ENCODE results near the gene HOXC9. TPM values are rescaled to one million over a fixed set of nuclear protein-coding genes. Genes with fewer than 3 reads are reported as not detected.

The HOXC9 gene
- total and polyA plus RNA-seq, 9 of the 15 experiments (the other 6 are each of a cell fraction or from before 2014, with no cell fraction given) = 1.1 to 10.5 (median 9.3) TPM

DNA sequence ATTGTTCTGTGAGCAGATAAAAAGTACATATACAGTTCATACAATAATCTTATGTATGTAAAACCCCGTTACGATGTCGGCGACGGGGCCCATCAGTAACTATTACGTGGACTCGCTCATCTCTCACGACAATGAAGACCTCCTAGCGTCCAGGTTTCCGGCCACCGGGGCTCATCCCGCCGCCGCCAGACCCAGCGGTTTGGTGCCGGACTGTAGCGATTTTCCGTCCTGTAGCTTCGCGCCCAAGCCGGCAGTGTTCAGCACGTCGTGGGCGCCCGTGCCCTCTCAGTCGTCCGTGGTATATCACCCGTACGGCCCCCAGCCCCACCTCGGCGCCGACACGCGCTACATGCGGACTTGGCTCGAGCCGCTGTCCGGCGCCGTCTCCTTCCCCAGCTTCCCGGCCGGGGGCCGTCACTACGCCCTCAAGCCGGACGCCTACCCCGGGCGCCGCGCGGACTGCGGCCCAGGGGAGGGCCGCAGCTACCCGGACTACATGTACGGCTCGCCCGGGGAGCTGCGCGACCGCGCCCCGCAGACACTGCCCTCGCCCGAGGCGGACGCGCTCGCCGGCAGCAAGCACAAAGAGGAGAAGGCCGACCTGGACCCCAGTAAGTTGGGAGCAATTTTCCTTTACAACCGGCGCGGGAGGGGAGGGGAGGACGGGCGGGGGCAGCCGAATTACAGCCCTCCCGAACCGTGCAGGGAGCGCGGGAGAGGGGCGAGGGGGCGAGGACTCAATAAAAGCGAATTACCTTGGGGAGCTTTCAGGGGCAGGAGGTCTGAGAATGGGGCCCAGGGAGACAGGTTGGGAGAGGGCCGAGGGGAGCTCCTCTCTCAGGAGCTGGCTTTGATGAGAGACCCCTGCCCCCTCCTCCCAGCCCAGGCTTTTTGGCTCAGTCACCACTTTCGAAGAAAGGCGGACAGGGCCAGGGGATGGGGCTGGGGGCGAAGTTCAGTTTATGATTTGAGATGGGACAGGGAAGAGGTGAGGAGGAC is at the start of gene HOXC9 (continued):
- TF ChIP-seq TBP (optimal IDR thresholded peaks at IDR 0.05; ENCODE audit: low read depth, low read length) = no peak
- TF ChIP-seq RERE (CRISPR knock-in tag; IDR thresholded peaks at IDR 0.05; ENCODE audit: borderline replicate concordance) = 0 out of 2 replicates have a peak, but pooled peaks have one; percentile 80

- intact Hi-C loops (cut with micrococcal nuclease) (no loop called here), in situ Hi-C loops (cut with MboI) (no loop called here)
- H3K36me3 ChIP-seq (ENCODE audit: control insufficient read depth, insufficient read depth, low read length) = no peaks in the 10 kb centered on the region
- ChIA-PET POLR2A (no interaction called here), CTCF (ENCODE audit: low intra/inter-chr PET ratio) (no interaction called here)
- H2AFZ ChIP-seq (ENCODE audit: low read depth, low read length) = no peak overlapping the region
- H3K4me1 ChIP-seq (replicated peaks in 1 of 2; ENCODE audit: control insufficient read depth in 2 of 2, insufficient read depth in 2 of 2, low read length in 2 of 2) = peaks cover 12 to 47% of the 10 kb centered on the region in 2 experiments; a peak in 4 of 5 replicates
- no peak overlapping the region for H3K27ac ChIP-seq (ENCODE audit: extremely low read depth, low read depth, low read length)
- no peaks in the 10 kb centered on the region for H3K79me2 ChIP-seq (ENCODE audit: control insufficient read depth, insufficient read depth, low read length)
- FAIRE-seq (peak; percentile 46), DNase-seq (ENCODE audit: extremely low read depth in 1 of 4, low spot score in 3 of 4) (peak in 2 of 4 experiments; percentile 30 to 35), ATAC-seq (peak; percentile 39)
- H4K20me1 ChIP-seq (replicated peaks; ENCODE audit: control insufficient read depth, insufficient read depth, low read length) = peaks cover 6% of the 10 kb centered on the region
- no peak overlapping the region for H3K4me2 ChIP-seq (ENCODE audit: insufficient read depth, low read length)
- WGBS (ENCODE audit: insufficient coverage, low coverage, missing lambda C conversion rate) = 9% methylated on average over 10 of the region's 10 CpGs
- peaks cover 42 to 61% of the 10 kb centered on the region in 2 experiments for H3K27me3 ChIP-seq (ENCODE audit: control insufficient read depth in 2 of 2, insufficient read depth in 2 of 2, low read length in 2 of 2)
- no peaks in the 10 kb centered on the region for H3K9me3 ChIP-seq (replicated peaks; ENCODE audit: control insufficient read depth, insufficient read depth, low read depth, low read length)
- no peak overlapping the region for H3K4me3 ChIP-seq
- no peaks in the 10 kb centered on the region for H3K9me1 ChIP-seq (ENCODE audit: control insufficient read depth, insufficient read depth, low read length)
- no TSS peak for BruUV-seq (replicated peaks)
- H3K9ac ChIP-seq (ENCODE audit: insufficient read depth in 1 of 2, low read depth in 2 of 2, low read length in 2 of 2) = no peak overlapping the region; a peak in 1 of 4 replicates
- TF ChIP-seq ZNF384 (IDR thresholded peaks at IDR 0.05; ENCODE audit: low read depth, low read length) = peak; percentile 60
- TF ChIP-seq GTF2A2 (tag; IDR thresholded peaks at IDR 0.05) = no peak
Observed at GRCh38 chr12:53950437-53950773, 49.6 kb upstream of the HOXC9 start.
